OCI-LY7 (cell line): ENCODE measurements around the gene PIN1.

Source experiments
- CTCF ChIP-seq: fragments of 200-600 bp; sonication (generic); conservative IDR thresholded peaks from 2 replicates; pipeline ENCODE4 v1.5.1; 2014; ENCODE audit warnings: mild to moderate bottlenecking, antibody characterized with exemption, low read length, moderate library complexity, mixed read lengths
- EZH2phosphoT487 ChIP-seq: fragments of 200-600 bp; sonication (generic); IDR thresholded peaks from 2 replicates; pipeline ENCODE4 v1.6.1; 2018; ENCODE audit warnings: low read depth, borderline replicate concordance, mild to moderate bottlenecking, mixed run types, antibody characterized with exemption, low read length, moderate library complexity, mixed read lengths

GRCh38 chr19:9877780-9878510, 42.8 kb downstream of the PIN1 start:
- TF ChIP-seq CTCF (no peak), EZH2phosphoT487 (no peak)
